ENCODE measurements around the gene DHRS11. TPM values are rescaled to one million over a fixed set of nuclear protein-coding genes. Genes with fewer than 3 reads are reported as not detected.

DHRS11 gene
- total RNA-seq, 4 donors from 2014 or later, result 5.3 to 7.1 (median 6.0) TPM

DNA sequence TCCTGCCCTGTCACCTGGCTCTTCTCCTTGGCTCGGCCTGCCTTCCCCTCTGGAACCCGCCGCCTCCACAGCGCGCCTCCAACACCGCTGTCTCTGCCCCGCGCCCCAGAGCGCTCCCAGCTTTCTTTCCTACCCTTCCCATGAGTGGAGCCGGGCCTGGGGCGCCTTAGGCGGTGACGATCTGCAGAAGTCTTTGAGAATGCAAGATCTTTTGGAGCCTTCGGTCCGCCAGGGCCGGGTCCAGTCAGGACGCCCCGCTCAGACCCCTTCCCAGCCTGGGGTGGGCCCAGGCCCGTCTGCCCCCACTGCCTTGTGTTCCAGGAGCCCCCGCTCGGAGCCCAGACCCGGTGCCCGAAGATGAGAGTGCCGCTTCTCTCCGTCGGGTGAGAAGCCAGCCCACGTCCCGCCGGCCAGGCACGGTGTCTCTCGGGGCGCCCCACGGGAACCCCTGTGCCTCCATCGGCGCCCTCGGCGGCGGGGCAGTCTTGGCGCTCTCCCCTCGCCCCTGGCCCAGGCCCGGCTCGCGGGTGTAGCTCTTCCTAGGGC is 49.7 kb downstream of the DHRS11 start:
- Histone ChIP-seq H3K36me3 (no peaks in the 10 kb centered on the region), H3K4me3 (peak overlapping the region; percentile 38 to 53 (median 46)), H3K4me1 (peaks cover 12 to 19% (median 17%) of the 10 kb centered on the region in 4 donors), H3K9me3 (no peaks in the 10 kb centered on the region), H3K27ac (replicated peaks in 1 of 4) (no peak overlapping the region), H3K27me3 (peaks cover 0 to 100% (median 38%) of the 10 kb centered on the region in 4 donors)
- intact Hi-C loops (cut with DNase I), result no loop called here
- TF ChIP-seq POLR2AphosphoS5 (IDR thresholded peaks at IDR 0.05), result no peak
- no peak for TF ChIP-seq POLR2A (IDR thresholded peaks at IDR 0.05; ENCODE audit: low read depth)
- TF ChIP-seq EP300 (IDR thresholded peaks at IDR 0.05), result no peak
- TF ChIP-seq, protein P1, sequence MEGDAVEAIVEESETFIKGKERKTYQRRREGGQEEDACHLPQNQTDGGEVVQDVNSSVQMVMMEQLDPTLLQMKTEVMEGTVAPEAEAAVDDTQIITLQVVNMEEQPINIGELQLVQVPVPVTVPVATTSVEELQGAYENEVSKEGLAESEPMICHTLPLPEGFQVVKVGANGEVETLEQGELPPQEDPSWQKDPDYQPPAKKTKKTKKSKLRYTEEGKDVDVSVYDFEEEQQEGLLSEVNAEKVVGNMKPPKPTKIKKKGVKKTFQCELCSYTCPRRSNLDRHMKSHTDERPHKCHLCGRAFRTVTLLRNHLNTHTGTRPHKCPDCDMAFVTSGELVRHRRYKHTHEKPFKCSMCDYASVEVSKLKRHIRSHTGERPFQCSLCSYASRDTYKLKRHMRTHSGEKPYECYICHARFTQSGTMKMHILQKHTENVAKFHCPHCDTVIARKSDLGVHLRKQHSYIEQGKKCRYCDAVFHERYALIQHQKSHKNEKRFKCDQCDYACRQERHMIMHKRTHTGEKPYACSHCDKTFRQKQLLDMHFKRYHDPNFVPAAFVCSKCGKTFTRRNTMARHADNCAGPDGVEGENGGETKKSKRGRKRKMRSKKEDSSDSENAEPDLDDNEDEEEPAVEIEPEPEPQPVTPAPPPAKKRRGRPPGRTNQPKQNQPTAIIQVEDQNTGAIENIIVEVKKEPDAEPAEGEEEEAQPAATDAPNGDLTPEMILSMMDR (IDR thresholded peaks at IDR 0.05), result no peak
- no peak for DNase-seq (ENCODE audit: extremely low spot score)
- 20% methylated on average over 13 of the region's 43 CpGs for WGBS

DNA sequence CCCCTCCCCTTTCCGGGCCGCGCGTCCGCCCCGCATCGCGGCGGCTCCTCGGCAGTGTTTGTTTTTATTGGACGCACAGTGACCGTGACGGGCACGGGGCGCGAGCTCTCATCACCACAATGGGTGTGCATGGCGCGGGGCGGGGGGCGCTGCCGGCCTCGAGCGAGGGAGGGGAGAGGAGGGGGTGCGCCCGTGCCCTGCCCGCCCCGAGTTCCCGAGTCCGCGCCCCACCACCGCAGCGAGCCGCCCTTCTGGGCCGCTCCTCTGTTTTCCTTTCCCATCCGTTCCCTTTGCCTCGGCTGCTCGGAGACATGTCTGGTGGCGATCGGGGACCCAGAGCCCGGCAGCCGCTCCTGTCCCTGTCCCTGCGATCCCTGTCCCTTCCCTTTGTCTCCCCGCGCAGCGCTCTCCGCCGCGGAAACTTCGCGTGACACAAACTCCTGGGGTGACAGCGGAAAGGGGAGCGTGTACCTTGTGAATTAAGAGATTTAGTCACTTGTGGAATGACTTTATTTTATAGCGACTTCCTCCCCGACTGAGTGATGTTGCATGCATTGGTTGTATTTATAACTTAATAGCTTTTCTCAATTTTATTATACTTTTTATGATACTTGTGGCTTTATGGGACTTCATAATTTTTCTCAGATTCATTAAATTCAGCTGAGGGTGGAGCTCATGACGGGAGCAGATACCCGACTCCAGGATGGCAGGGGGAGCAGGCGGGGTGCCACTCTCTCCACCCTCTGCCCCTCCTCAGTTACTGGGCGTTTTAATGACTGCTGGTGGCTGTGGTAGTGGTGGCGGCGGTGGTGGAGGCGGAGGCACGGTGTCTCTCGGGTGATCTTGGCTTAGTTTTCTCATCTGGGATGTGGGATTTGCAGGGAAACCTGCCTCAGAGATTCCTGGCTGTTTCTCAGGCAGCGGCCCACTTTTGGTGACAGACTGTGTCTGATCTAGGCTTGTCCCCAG is 50.5 kb downstream of the DHRS11 start:
- H3K36me3 ChIP-seq, result no peaks in the 10 kb centered on the region
- no peak overlapping the region for H3K27ac ChIP-seq (replicated peaks in 1 of 4)
- TF ChIP-seq POLR2AphosphoS5 (IDR thresholded peaks at IDR 0.05) (no peak), POLR2A (IDR thresholded peaks at IDR 0.05; ENCODE audit: low read depth) (no peak), EP300 (IDR thresholded peaks at IDR 0.05) (no peak)
- TF ChIP-seq, protein P1 (IDR thresholded peaks at IDR 0.05), result no peak
- no peak for DNase-seq (ENCODE audit: extremely low spot score)
- peaks cover 12 to 19% (median 17%) of the 10 kb centered on the region in 4 donors for H3K4me1 ChIP-seq
- WGBS, result 12% methylated on average over 34 of the region's 64 CpGs
- peaks cover 0 to 100% (median 37%) of the 10 kb centered on the region in 4 donors for H3K27me3 ChIP-seq
- H3K9me3 ChIP-seq, result no peaks in the 10 kb centered on the region
- intact Hi-C loops (cut with DNase I), result no loop called here
- H3K4me3 ChIP-seq, result peak overlapping the region; percentile 38 to 53 (median 46)

DNA sequence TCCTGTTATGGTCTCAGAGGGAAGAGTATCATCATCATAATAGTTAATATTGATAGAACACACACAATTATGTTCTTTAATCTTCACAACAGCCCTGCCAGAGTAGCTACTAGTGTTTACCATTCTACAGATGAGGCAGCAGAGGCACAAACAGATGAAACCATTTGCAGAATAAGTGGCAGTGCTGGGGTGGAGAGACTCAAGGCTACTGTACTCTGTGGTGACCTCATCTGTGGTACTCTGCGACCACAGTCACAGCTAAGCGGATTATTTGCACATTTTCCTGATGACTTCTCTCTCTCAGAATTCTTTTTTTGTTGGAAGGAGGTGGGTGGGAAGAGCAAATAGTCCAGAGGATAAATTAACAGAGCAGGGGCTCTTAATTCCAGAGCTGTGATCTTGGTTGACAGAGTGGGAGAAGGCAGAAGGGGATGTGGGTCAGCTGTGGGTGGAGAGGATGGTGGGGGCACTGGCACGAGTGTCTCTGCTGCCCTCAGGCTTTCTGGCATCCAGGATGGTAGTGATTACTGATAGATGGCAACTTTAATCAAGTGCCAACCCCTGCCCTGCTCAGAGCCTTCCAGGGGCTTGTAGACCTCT is 51.5 kb downstream of the DHRS11 start:
- TF ChIP-seq EP300 (IDR thresholded peaks at IDR 0.05), result no peak
- no peak for TF ChIP-seq POLR2A (IDR thresholded peaks at IDR 0.05; ENCODE audit: low read depth)
- no peak for TF ChIP-seq POLR2AphosphoS5 (IDR thresholded peaks at IDR 0.05)
- TF ChIP-seq, protein P1 (IDR thresholded peaks at IDR 0.05), result no peak
- H3K9me3 ChIP-seq, result no peaks in the 10 kb centered on the region
- DNase-seq (ENCODE audit: extremely low spot score), result no peak
- peaks cover 12 to 19% (median 17%) of the 10 kb centered on the region in 4 donors for H3K4me1 ChIP-seq
- no peak overlapping the region for H3K27ac ChIP-seq (replicated peaks in 1 of 4)
- no peak overlapping the region for H3K4me3 ChIP-seq
- intact Hi-C loops (cut with DNase I), result no loop called here
- no peaks in the 10 kb centered on the region for H3K36me3 ChIP-seq
- H3K27me3 ChIP-seq, result peaks cover 0 to 100% (median 37%) of the 10 kb centered on the region in 4 donors
- WGBS, result 71% methylated on average over 3 of the region's 3 CpGs

DNA sequence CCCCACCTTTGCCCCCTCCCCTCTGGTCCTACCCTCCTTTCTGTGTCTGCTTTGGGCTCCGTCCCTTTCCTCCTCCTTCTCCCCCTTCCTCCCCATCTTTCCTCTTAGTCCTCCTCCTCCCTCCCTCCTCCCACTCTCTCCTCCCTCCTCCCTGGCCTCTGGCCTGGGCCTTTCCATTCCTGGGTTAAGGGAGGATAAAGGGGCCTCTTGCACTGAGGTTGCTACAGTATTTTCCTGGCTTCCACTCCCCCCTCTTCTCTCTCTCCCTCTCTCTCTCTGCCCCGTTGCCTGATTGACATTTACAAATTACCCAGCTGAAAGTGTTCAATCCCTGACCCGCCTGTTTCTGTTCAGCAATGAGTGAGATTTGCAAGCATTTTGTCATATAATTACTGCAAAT is 53.7 kb downstream of the DHRS11 start:
- Histone ChIP-seq H3K9me3 (no peaks in the 10 kb centered on the region), H3K27me3 (peaks cover 0 to 92% (median 28%) of the 10 kb centered on the region in 4 donors), H3K4me1 (peaks cover 12 to 19% (median 17%) of the 10 kb centered on the region in 4 donors), H3K36me3 (no peaks in the 10 kb centered on the region), H3K27ac (replicated peaks in 1 of 4) (no peak overlapping the region), H3K4me3 (no peak overlapping the region)
- TF ChIP-seq POLR2AphosphoS5 (IDR thresholded peaks at IDR 0.05), result no peak
- no peak for TF ChIP-seq POLR2A (IDR thresholded peaks at IDR 0.05; ENCODE audit: low read depth)
- TF ChIP-seq, protein P1 (IDR thresholded peaks at IDR 0.05), result no peak
- no peak for TF ChIP-seq EP300 (IDR thresholded peaks at IDR 0.05)
- DNase-seq (ENCODE audit: extremely low spot score), result no peak
- WGBS, result 56% methylated on average over 3 of the region's 3 CpGs
- intact Hi-C loops (cut with DNase I), result no loop called here
